ENCODE results near the gene CLMP. TPM values are rescaled to one million over a fixed set of nuclear protein-coding genes. Genes with fewer than 3 reads are reported as not detected.
A peak's percentile ranks its signal among the peaks of the same experiment; 100 is the strongest.

CLMP gene
- total RNA-seq, 1 experiment from 2014 or later: 3.2 TPM

GRCh38 chr11:123062892-123063825, 131.9 kb downstream of the CLMP start (continued):
- TF ChIP-seq, protein P1, sequence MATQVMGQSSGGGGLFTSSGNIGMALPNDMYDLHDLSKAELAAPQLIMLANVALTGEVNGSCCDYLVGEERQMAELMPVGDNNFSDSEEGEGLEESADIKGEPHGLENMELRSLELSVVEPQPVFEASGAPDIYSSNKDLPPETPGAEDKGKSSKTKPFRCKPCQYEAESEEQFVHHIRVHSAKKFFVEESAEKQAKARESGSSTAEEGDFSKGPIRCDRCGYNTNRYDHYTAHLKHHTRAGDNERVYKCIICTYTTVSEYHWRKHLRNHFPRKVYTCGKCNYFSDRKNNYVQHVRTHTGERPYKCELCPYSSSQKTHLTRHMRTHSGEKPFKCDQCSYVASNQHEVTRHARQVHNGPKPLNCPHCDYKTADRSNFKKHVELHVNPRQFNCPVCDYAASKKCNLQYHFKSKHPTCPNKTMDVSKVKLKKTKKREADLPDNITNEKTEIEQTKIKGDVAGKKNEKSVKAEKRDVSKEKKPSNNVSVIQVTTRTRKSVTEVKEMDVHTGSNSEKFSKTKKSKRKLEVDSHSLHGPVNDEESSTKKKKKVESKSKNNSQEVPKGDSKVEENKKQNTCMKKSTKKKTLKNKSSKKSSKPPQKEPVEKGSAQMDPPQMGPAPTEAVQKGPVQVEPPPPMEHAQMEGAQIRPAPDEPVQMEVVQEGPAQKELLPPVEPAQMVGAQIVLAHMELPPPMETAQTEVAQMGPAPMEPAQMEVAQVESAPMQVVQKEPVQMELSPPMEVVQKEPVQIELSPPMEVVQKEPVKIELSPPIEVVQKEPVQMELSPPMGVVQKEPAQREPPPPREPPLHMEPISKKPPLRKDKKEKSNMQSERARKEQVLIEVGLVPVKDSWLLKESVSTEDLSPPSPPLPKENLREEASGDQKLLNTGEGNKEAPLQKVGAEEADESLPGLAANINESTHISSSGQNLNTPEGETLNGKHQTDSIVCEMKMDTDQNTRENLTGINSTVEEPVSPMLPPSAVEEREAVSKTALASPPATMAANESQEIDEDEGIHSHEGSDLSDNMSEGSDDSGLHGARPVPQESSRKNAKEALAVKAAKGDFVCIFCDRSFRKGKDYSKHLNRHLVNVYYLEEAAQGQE (IDR thresholded peaks at IDR 0.05; ENCODE audit: low read depth): no peak
- no peak for TF ChIP-seq TCF7L2 (IDR thresholded peaks at IDR 0.05; ENCODE audit: borderline replicate concordance, extremely low read depth, insufficient read depth, insufficient read length)
- TF ChIP-seq ZNF274 (IDR thresholded peaks at IDR 0.05; ENCODE audit: low read depth, low read length): no peak

- Histone ChIP-seq H4K20me1 (ENCODE audit: insufficient read depth) (peaks cover 39% of the 10 kb centered on the region; the same call in 1 of the 2 replicates), H3K9me3 (ENCODE audit: control insufficient read depth in 1 of 2, insufficient read depth in 1 of 2, low read depth in 1 of 2, low read length in 2 of 2) (no peaks in the 10 kb centered on the region), H3K27me3 (ENCODE audit: insufficient read depth, low read length) (no peaks in the 10 kb centered on the region), H3K27ac (ENCODE audit: low read depth, low read length) (peak overlapping the region; percentile 98), H3K4me3 (replicated peaks in 1 of 2; ENCODE audit: low read depth in 1 of 2, low read length in 2 of 2) (peak overlapping the region; percentile 62 to 97), H3K9me2 (ENCODE audit: insufficient read depth) (no peaks in the 10 kb centered on the region), H3K4me2 (ENCODE audit: low read length) (peak overlapping the region; percentile 85), H2AFZ (ENCODE audit: low read depth, low read length, poor library complexity, severe bottlenecking) (no peak overlapping the region), H3K9ac (ENCODE audit: low read length) (peak overlapping the region; percentile 100), H3K4me1 (ENCODE audit: control insufficient read depth in 1 of 2, insufficient read depth in 2 of 2, low read length in 2 of 2) (peaks cover 18 to 28% of the 10 kb centered on the region in 2 experiments), H3K79me2 (ENCODE audit: insufficient read depth, low read length) (peaks cover 84% of the 10 kb centered on the region), H3K36me3 (ENCODE audit: control insufficient read depth in 1 of 2, insufficient read depth in 2 of 2, low read length in 2 of 2) (peaks cover 23 to 51% of the 10 kb centered on the region in 2 experiments)
- ChIA-PET POLR2A (interaction anchor here (0.7 to 1.6 kb wide), 19 partner anchors 9 to 389 kb away, joined by 3 to 20 read pairs (median 5); no protein-coding TSS in a partner anchor), CTCF (interaction anchor here (1.0 to 1.5 kb wide), 5 partner anchors 8 to 211 kb away, joined by 3 to 13 read pairs (median 5); no protein-coding TSS in a partner anchor), RAD21 (ENCODE audit: low non-redundant PET in 1 of 2, low total read pairs in 2 of 2, uncharacterized antibody in 2 of 2, unreplicated experiment in 2 of 2) (no interaction called here)
- ATAC-seq (peak; percentile 87), DNase-seq (ENCODE audit: low read depth, low spot score) (peak; percentile 97)
- no TSS peak for BruUV-seq (replicated peaks)
- intact Hi-C loops (cut with micrococcal nuclease): no loop called here
- TF ChIP-seq CEBPB (IDR thresholded peaks at IDR 0.05; ENCODE audit: low read depth): no peak
- no peak for TF ChIP-seq EZH2phosphoT487 (IDR thresholded peaks at IDR 0.05; ENCODE audit: borderline replicate concordance)
- TF ChIP-seq ELF1 (IDR thresholded peaks at IDR 0.05; ENCODE audit: borderline replicate concordance, low read depth): peak; percentile 80
- no peak for TF ChIP-seq RAD21 (IDR thresholded peaks at IDR 0.05; ENCODE audit: low read depth)
- TF ChIP-seq, protein P2, sequence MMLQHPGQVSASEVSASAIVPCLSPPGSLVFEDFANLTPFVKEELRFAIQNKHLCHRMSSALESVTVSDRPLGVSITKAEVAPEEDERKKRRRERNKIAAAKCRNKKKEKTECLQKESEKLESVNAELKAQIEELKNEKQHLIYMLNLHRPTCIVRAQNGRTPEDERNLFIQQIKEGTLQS (IDR thresholded peaks at IDR 0.05): no peak
- no peak for TF ChIP-seq CBX3 (IDR thresholded peaks at IDR 0.05; ENCODE audit: low read depth)
- TF ChIP-seq, protein P3, sequence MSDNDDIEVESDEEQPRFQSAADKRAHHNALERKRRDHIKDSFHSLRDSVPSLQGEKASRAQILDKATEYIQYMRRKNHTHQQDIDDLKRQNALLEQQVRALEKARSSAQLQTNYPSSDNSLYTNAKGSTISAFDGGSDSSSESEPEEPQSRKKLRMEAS (IDR thresholded peaks at IDR 0.05): peak; percentile 52
- TF ChIP-seq SRF (IDR thresholded peaks at IDR 0.05; ENCODE audit: low read depth): no peak; the same call in 1 of the 2 replicates
- TF ChIP-seq POLR2AphosphoS5 (IDR thresholded peaks at IDR 0.05; ENCODE audit: low read depth, low read length): peak; percentile 67
- TF ChIP-seq YY1 (IDR thresholded peaks at IDR 0.05; ENCODE audit: extremely low read depth, insufficient replicate concordance, low read depth, low read length): peak; percentile 93
- no peak for TF ChIP-seq JUND (IDR thresholded peaks at IDR 0.05)
- TF ChIP-seq, protein P4, sequence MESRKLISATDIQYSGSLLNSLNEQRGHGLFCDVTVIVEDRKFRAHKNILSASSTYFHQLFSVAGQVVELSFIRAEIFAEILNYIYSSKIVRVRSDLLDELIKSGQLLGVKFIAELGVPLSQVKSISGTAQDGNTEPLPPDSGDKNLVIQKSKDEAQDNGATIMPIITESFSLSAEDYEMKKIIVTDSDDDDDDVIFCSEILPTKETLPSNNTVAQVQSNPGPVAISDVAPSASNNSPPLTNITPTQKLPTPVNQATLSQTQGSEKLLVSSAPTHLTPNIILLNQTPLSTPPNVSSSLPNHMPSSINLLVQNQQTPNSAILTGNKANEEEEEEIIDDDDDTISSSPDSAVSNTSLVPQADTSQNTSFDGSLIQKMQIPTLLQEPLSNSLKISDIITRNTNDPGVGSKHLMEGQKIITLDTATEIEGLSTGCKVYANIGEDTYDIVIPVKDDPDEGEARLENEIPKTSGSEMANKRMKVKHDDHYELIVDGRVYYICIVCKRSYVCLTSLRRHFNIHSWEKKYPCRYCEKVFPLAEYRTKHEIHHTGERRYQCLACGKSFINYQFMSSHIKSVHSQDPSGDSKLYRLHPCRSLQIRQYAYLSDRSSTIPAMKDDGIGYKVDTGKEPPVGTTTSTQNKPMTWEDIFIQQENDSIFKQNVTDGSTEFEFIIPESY (IDR thresholded peaks at IDR 0.05; ENCODE audit: extremely low read depth, insufficient replicate concordance, low read length): no peak
- TF ChIP-seq EGR1 (IDR thresholded peaks at IDR 0.05; ENCODE audit: low read depth): peak; percentile 99
- TF ChIP-seq ZFX (IDR thresholded peaks at IDR 0.05): no peak
Observed at GRCh38 chr11:123062158-123062891, 132.7 kb downstream of the CLMP start.

Measured in HCT116 (cell line).